OCI-LY3 (cell line): ENCODE data around the gene HACD4.

Source experiments
- EZH2phosphoT487 ChIP-seq: fragments of 200-600 bp; shearing (Covaris generic); IDR thresholded peaks from 2 replicates; pipeline ENCODE4 v1.6.1; 2018; ENCODE audit warnings: antibody characterized with exemption, mixed run types, low read depth
- TF ChIP-seq, protein P1 (sequence below): fragments of 200-600, 300-600 bp; sonication (generic); IDR thresholded peaks from 2 replicates; pipeline ENCODE4 v1.5.1; 2014; ENCODE audit warnings: antibody characterized with exemption, low read length, low read depth

DNA sequence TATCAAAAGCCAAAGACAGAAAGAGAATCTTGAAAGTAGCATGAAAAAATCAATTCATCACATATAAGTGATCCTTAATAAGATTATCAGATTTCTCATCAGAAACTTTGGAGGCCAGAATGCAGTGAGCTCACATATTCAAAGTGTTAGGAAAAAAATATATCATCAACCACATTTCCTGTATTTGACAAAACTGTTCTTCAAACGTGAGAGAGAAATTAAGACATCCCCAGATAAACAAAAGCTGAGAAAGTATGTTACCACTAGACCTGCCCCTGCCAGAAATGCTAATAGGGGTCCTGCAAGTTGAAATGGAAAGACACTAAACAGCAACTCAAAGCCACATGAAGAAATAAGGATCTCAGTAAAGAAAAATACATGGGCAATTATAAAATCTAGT, 29.9 kb downstream of the HACD4 start:
- TF ChIP-seq, protein P1, sequence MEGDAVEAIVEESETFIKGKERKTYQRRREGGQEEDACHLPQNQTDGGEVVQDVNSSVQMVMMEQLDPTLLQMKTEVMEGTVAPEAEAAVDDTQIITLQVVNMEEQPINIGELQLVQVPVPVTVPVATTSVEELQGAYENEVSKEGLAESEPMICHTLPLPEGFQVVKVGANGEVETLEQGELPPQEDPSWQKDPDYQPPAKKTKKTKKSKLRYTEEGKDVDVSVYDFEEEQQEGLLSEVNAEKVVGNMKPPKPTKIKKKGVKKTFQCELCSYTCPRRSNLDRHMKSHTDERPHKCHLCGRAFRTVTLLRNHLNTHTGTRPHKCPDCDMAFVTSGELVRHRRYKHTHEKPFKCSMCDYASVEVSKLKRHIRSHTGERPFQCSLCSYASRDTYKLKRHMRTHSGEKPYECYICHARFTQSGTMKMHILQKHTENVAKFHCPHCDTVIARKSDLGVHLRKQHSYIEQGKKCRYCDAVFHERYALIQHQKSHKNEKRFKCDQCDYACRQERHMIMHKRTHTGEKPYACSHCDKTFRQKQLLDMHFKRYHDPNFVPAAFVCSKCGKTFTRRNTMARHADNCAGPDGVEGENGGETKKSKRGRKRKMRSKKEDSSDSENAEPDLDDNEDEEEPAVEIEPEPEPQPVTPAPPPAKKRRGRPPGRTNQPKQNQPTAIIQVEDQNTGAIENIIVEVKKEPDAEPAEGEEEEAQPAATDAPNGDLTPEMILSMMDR: no peak
- TF ChIP-seq EZH2phosphoT487: no peak
